HepG2 (cell line): Measurements from ENCODE around the gene PRDM7. TPM values are rescaled to one million over a fixed set of nuclear protein-coding genes. Genes with fewer than 3 reads are reported as not detected.

Experiments used
- ATAC-seq: fragments of 200-7000 bp; cut with Tn5 transposase; 3 replicates; pipeline ENCODE4 v1.9.1; 2020; ENCODE audit warnings: mild to moderate bottlenecking, moderate library complexity
- BruUV-seq: library from RNA; stranded (reverse); fragments of 400-500 nt; replicated peaks from 2 replicates; lab custom pipeline; 2021; lab: Mats Ljungman, UMichigan
- CTCF ChIA-PET: fragments of 300-600 bp; formaldehyde crosslinking; extraction: SDS; loops from one replicate; lab custom pipeline; 2021; ENCODE audit warnings: low total read pairs, inconsistent platforms, low intra/inter-chr PET ratio; lab: Yijun Ruan, JAX
- POLR2A ChIA-PET: fragments of 350-600 bp; sonication (Branson Sonifier 250); formaldehyde crosslinking; loops from one replicate; lab custom pipeline; 2020; ENCODE audit warnings: antibody characterized with exemption, inconsistent platforms; lab: Yijun Ruan, JAX
- DNase-seq: peaks from one replicate; pipeline ENCODE4 v3.0.0-alpha.2; 2015; ENCODE audit warnings: low spot score
- FAIRE-seq: peaks from 3 replicates; lab custom pipeline; 2011; peaks lifted over from hg19 to GRCh38; lab: Jason Lieb, UNC
- H2AFZ ChIP-seq: one replicate; pipeline ENCODE4 v1.6.1; 2011; ENCODE audit warnings: low read length, inconsistent platforms
- H3K27ac ChIP-seq: fragments of 300-600 bp; 3 replicates; pipeline ENCODE4 v1.8.0; 2011; ENCODE audit warnings: mixed run types, mild to moderate bottlenecking, mixed read lengths, low read length, inconsistent platforms; ENCODE audit not compliant: insufficient read depth; ENCODE audit errors: extremely low read length
- H3K27me3 ChIP-seq, 2 experiments: fragments of 200-600 bp in 1 of 2; 2 replicates in 1 of 2; 3 replicates in 1 of 2; pipeline versions ENCODE4 v1.6.0 to v1.8.0; 2011; ENCODE audit warnings: low read length in 2 of 2, mild to moderate bottlenecking in 2 of 2, moderate library complexity in 2 of 2, inconsistent platforms in 1 of 2; ENCODE audit not compliant: insufficient read depth in 2 of 2, control insufficient read depth in 1 of 2
- H3K36me3 ChIP-seq, 2 experiments: fragments of 200-600 bp in 1 of 2; replicated peaks in 1 of 2; 2 replicates in 1 of 2; 3 replicates in 1 of 2; pipeline versions ENCODE4 v1.5.1 to v1.8.0; 2011; ENCODE audit warnings: low read length in 2 of 2, inconsistent platforms in 1 of 2; ENCODE audit not compliant: insufficient read depth in 2 of 2, control insufficient read depth in 1 of 2
- H3K4me1 ChIP-seq: 2 replicates; pipeline ENCODE4 v1.5.1; 2012; ENCODE audit warnings: low read length, inconsistent platforms; ENCODE audit not compliant: insufficient read depth
- H3K4me2 ChIP-seq: 2 replicates; pipeline ENCODE4 v1.6.0; 2011; ENCODE audit warnings: low read depth, low read length, inconsistent platforms
- H3K4me3 ChIP-seq, 3 experiments: fragments of 200-600 bp in 1 of 3; sonication (generic), shearing (Covaris generic) in 1 of 3; replicated peaks in 1 of 3; 2 replicates each; pipeline ENCODE4 v1.5.1; 2011 to 2016; ENCODE audit warnings: low read length in 3 of 3, inconsistent platforms in 2 of 3, low read depth in 2 of 3, mild to moderate bottlenecking in 2 of 3, control low read depth in 1 of 3, mixed read lengths in 1 of 3; ENCODE audit not compliant: insufficient read depth in 1 of 3
- H3K79me2 ChIP-seq: one replicate; pipeline ENCODE4 v1.6.1; 2011; ENCODE audit warnings: low read length, inconsistent platforms; ENCODE audit not compliant: insufficient read depth
- H3K9ac ChIP-seq: 2 replicates; pipeline ENCODE4 v1.6.0; 2011; ENCODE audit warnings: mild to moderate bottlenecking, low read depth, low read length, inconsistent platforms; ENCODE audit not compliant: insufficient read depth
- H3K9me3 ChIP-seq: 2 replicates; pipeline ENCODE4 v1.5.1; 2012; ENCODE audit warnings: mild to moderate bottlenecking, low read length
- H4K20me1 ChIP-seq: 2 replicates; pipeline ENCODE4 v1.6.0; 2011; ENCODE audit warnings: inconsistent platforms, mild to moderate bottlenecking, low read length, moderate library complexity; ENCODE audit not compliant: insufficient read depth
- ARID3A ChIP-seq: IDR thresholded peaks from 2 replicates; pipeline ENCODE4 v1.6.1; 2012; ENCODE audit warnings: low read depth, low read length, improper control_type of control experiment
- HDAC1 ChIP-seq: sonication (generic); formaldehyde crosslinking; IDR thresholded peaks from 2 replicates; pipeline ENCODE4 v1.5.1; 2020; ENCODE audit warnings: mild to moderate bottlenecking, missing genetic modification reagents
- HDAC2 ChIP-seq: sonication (generic); formaldehyde crosslinking; IDR thresholded peaks from 2 replicates; pipeline ENCODE4 v1.4.0; 2020; ENCODE audit warnings: missing genetic modification reagents
- KAT7 ChIP-seq: IDR thresholded peaks from 2 replicates; pipeline ENCODE4 v1.6.1; 2018; ENCODE audit warnings: borderline replicate concordance, missing compliant biosample characterization
- NFE2 ChIP-seq: sonication (generic); formaldehyde crosslinking; IDR thresholded peaks from 2 replicates; pipeline ENCODE4 v1.4.0; 2020; ENCODE audit warnings: missing genetic modification reagents
- POLR2A ChIP-seq, 2 experiments: IDR thresholded peaks; 2 replicates each; pipeline ENCODE4 v1.6.1; 2011; ENCODE audit warnings: low read depth in 2 of 2, low read length in 2 of 2, mild to moderate bottlenecking in 1 of 2, moderate library complexity in 1 of 2; ENCODE audit not compliant: insufficient read depth in 1 of 2
- SAFB2 ChIP-seq: sonication (generic); formaldehyde crosslinking; IDR thresholded peaks from 2 replicates; pipeline ENCODE4 v1.5.1; 2020; ENCODE audit warnings: missing genetic modification reagents, low read depth, mild to moderate bottlenecking, borderline replicate concordance
- SAP130 ChIP-seq: IDR thresholded peaks from 2 replicates; pipeline ENCODE4 v1.6.1; 2016; ENCODE audit warnings: low read depth
- SPEN ChIP-seq: sonication (generic); formaldehyde crosslinking; IDR thresholded peaks from 2 replicates; pipeline ENCODE4 v1.5.1; 2020; ENCODE audit warnings: low read depth, mild to moderate bottlenecking, missing genetic modification reagents
- SRSF4 ChIP-seq: fragments of 200-400 bp; formaldehyde crosslinking; IDR thresholded peaks from one replicate; pipeline ENCODE4 v1.6.1; 2018; ENCODE audit warnings: mild to moderate bottlenecking, low read depth, low read length, moderate library complexity; ENCODE audit not compliant: poor library complexity, severe bottlenecking
- WIZ ChIP-seq: sonication (generic); formaldehyde crosslinking; IDR thresholded peaks from 2 replicates; pipeline ENCODE4 v1.5.1; 2020; ENCODE audit warnings: mild to moderate bottlenecking, missing genetic modification reagents
- ZNF234 ChIP-seq: sonication (generic); formaldehyde crosslinking; conservative IDR thresholded peaks from 2 replicates; pipeline ENCODE4 v1.5.1; 2020; ENCODE audit warnings: mild to moderate bottlenecking, missing genetic modification reagents
- ZNF552 ChIP-seq: sonication (generic); formaldehyde crosslinking; IDR thresholded peaks from 2 replicates; pipeline ENCODE4 v1.9.0; 2022; ENCODE audit warnings: missing genetic modification reagents, mild to moderate bottlenecking, borderline replicate concordance
- ZNF614 ChIP-seq: IDR thresholded peaks from 2 replicates; pipeline ENCODE4 v1.6.1; 2018; ENCODE audit warnings: missing biosample characterization, missing genetic modification reagents, inconsistent platforms, borderline replicate concordance
- WGBS: methylation state at CpG from one replicate; pipeline ENCODE4 v1.1.6; 2017; ENCODE audit warnings: low lambda C conversion rate; 5-methylcytosine and 5-hydroxymethylcytosine counted together
- in situ Hi-C: cut with HindIII; loops from 2 replicates; pipeline ENCODE4 v1.10.0; 2017; ENCODE audit warnings: low pct_unique_long_range_greater_than_20kb; ENCODE audit not compliant: extremely low pct_ligation_motif_present
- intact Hi-C: fragments of 100-400 bp; cut with micrococcal nuclease; formaldehyde crosslinking; loops from one replicate; pipeline ENCODE4 v1.10.0; 2022; ENCODE audit not compliant: unreplicated experiment
- polyA plus RNA-seq, 8 experiments: library from polyadenylated mRNA; depleted of rRNA in 3 of 8; stranded (reverse) in 7 of 8; unstranded in 1 of 8; fragments of >200 nt; fragmentation: Illumina TruSeq in 4 of 8; extraction: Trizol in 4 of 8; gene quantifications; 2 replicates each; pipeline versions ENCODE4 v1.2.1 to v1.2.3, GENCODE V29; 2011 to 2016; ENCODE audit warnings: low read depth in 4 of 8, missing spikeins in 1 of 8, mixed read lengths in 1 of 8; ENCODE audit not compliant: insufficient read depth in 1 of 8
- total RNA-seq, 5 experiments: library from RNA; depleted of rRNA; stranded (reverse); fragments of >200 nt; fragmentation: Illumina TruSeq; extraction: Trizol; gene quantifications; 2 replicates each; pipeline ENCODE4 v1.2.3, GENCODE V29; 2016; ENCODE audit warnings: low read depth in 1 of 5
- TF ChIP-seq, protein P1 (sequence below): sonication (generic); formaldehyde crosslinking; IDR thresholded peaks from 2 replicates; pipeline ENCODE4 v1.4.0; 2020; ENCODE audit warnings: missing genetic modification reagents, borderline replicate concordance
- TF ChIP-seq, protein P2 (sequence below): sonication (generic); formaldehyde crosslinking; IDR thresholded peaks from 2 replicates; pipeline ENCODE4 v1.4.0; 2020; ENCODE audit warnings: missing genetic modification reagents, mild to moderate bottlenecking, borderline replicate concordance

The PRDM7 gene
- total and polyA plus RNA-seq, 2 of the 13 experiments (the other 11 are each of a cell fraction or from before 2014, with no cell fraction given) = not detected

- WGBS = 92% methylated on average over 3 of the region's 7 CpGs
- DNase-seq (peak; percentile 50), FAIRE-seq (no peak), ATAC-seq (peak; percentile 19)
- peaks cover 20 to 26% of the 10 kb centered on the region in 2 experiments for H3K36me3 ChIP-seq
- no peaks in the 10 kb centered on the region for H4K20me1 ChIP-seq
- no peak overlapping the region for H3K4me3 ChIP-seq
- POLR2A ChIA-PET = interaction anchor here (0.6 to 1.9 kb wide), 4 partner anchors 19 to 125 kb away, joined by 3 to 11 read pairs (median 4); partner anchors contain the start of gene MC1R
- no peak overlapping the region for H2AFZ ChIP-seq
- peaks cover 38% of the 10 kb centered on the region for H3K4me1 ChIP-seq
- no peaks in the 10 kb centered on the region for H3K9me3 ChIP-seq
- no peak overlapping the region for H3K9ac ChIP-seq
- no peak overlapping the region for H3K4me2 ChIP-seq
- in situ Hi-C loops = no loop called here
- H3K79me2 ChIP-seq = no peaks in the 10 kb centered on the region
- BruUV-seq = TSS peak; percentile 55
- CTCF ChIA-PET = no interaction called here
- H3K27me3 ChIP-seq = no peaks in the 10 kb centered on the region
- no peak overlapping the region for H3K27ac ChIP-seq
- intact Hi-C loops = no loop called here
- TF ChIP-seq HDAC2 (CRISPR knock-in tag) = no peak
- peak; percentile 56; the same call in 1 of the 2 replicates for TF ChIP-seq SAFB2 (CRISPR knock-in tag)
- TF ChIP-seq POLR2A (IDR thresholded peaks at IDR 0.05; ENCODE audit: insufficient read depth in 1 of 2, low read depth in 2 of 2, low read length in 2 of 2) = 0 out of 4 replicates have a peak, but pooled peaks have one; percentile 24 to 30
- TF ChIP-seq KAT7 = no peak
- TF ChIP-seq, protein P1, sequence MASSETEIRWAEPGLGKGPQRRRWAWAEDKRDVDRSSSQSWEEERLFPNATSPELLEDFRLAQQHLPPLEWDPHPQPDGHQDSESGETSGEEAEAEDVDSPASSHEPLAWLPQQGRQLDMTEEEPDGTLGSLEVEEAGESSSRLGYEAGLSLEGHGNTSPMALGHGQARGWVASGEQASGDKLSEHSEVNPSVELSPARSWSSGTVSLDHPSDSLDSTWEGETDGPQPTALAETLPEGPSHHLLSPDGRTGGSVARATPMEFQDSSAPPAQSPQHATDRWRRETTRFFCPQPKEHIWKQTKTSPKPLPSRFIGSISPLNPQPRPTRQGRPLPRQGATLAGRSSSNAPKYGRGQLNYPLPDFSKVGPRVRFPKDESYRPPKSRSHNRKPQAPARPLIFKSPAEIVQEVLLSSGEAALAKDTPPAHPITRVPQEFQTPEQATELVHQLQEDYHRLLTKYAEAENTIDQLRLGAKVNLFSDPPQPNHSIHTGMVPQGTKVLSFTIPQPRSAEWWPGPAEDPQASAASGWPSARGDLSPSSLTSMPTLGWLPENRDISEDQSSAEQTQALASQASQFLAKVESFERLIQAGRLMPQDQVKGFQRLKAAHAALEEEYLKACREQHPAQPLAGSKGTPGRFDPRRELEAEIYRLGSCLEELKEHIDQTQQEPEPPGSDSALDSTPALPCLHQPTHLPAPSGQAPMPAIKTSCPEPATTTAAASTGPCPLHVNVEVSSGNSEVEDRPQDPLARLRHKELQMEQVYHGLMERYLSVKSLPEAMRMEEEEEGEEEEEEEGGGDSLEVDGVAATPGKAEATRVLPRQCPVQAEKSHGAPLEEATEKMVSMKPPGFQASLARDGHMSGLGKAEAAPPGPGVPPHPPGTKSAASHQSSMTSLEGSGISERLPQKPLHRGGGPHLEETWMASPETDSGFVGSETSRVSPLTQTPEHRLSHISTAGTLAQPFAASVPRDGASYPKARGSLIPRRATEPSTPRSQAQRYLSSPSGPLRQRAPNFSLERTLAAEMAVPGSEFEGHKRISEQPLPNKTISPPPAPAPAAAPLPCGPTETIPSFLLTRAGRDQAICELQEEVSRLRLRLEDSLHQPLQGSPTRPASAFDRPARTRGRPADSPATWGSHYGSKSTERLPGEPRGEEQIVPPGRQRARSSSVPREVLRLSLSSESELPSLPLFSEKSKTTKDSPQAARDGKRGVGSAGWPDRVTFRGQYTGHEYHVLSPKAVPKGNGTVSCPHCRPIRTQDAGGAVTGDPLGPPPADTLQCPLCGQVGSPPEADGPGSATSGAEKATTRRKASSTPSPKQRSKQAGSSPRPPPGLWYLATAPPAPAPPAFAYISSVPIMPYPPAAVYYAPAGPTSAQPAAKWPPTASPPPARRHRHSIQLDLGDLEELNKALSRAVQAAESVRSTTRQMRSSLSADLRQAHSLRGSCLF (CRISPR knock-in tag) = no peak
- no peak for TF ChIP-seq WIZ (CRISPR knock-in tag)
- TF ChIP-seq NFE2 (CRISPR knock-in tag) = no peak
- 0 out of 2 replicates have a peak, but pooled peaks have one; percentile 24 for TF ChIP-seq SPEN
- TF ChIP-seq ZNF234 (CRISPR knock-in tag) = no peak
- TF ChIP-seq ZNF614 (CRISPR knock-in tag) = no peak
- TF ChIP-seq, protein P2, sequence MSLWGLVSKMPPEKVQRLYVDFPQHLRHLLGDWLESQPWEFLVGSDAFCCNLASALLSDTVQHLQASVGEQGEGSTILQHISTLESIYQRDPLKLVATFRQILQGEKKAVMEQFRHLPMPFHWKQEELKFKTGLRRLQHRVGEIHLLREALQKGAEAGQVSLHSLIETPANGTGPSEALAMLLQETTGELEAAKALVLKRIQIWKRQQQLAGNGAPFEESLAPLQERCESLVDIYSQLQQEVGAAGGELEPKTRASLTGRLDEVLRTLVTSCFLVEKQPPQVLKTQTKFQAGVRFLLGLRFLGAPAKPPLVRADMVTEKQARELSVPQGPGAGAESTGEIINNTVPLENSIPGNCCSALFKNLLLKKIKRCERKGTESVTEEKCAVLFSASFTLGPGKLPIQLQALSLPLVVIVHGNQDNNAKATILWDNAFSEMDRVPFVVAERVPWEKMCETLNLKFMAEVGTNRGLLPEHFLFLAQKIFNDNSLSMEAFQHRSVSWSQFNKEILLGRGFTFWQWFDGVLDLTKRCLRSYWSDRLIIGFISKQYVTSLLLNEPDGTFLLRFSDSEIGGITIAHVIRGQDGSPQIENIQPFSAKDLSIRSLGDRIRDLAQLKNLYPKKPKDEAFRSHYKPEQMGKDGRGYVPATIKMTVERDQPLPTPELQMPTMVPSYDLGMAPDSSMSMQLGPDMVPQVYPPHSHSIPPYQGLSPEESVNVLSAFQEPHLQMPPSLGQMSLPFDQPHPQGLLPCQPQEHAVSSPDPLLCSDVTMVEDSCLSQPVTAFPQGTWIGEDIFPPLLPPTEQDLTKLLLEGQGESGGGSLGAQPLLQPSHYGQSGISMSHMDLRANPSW = no peak
- TF ChIP-seq SAP130 (CRISPR knock-in tag) = peak; percentile 38
- no peak for TF ChIP-seq ZNF552 (CRISPR knock-in tag)
- TF ChIP-seq SRSF4 = no peak
- no peak for TF ChIP-seq HDAC1 (CRISPR knock-in tag)
- no peak for TF ChIP-seq ARID3A
These were observed 33.0 kb downstream of the PRDM7 start for GRCh38 chr16:90044111-90044551.
